Panc1 (cell line): ENCODE data around the gene BTBD17. TPM values are rescaled to one million over a fixed set of nuclear protein-coding genes. Genes with fewer than 3 reads are reported as not detected.
A peak's percentile ranks its signal among the peaks of the same experiment; 100 is the strongest.

ENCODE experiments used
- ATAC-seq: fragments of 200-7000 bp; cut with Tn5 transposase; 2 replicates; pipeline ENCODE4 v1.9.1; 2020; ENCODE audit warnings: mild to moderate bottlenecking, moderate library complexity
- BruUV-seq: library from RNA; stranded (reverse); fragments of 400-500 nt; replicated peaks from 2 replicates; lab custom pipeline; 2021; lab: Mats Ljungman, UMichigan
- CTCF ChIA-PET: fragments of 300-600 bp; sonication (Branson Sonifier 250); formaldehyde crosslinking; loops from one replicate; lab custom pipeline; 2022; ENCODE audit warnings: antibody characterized with exemption; lab: Charles Lee
- POLR2A ChIA-PET: fragments of 300-600 bp; sonication (Branson Sonifier 250); formaldehyde crosslinking; loops from one replicate; lab custom pipeline; 2022; ENCODE audit warnings: antibody characterized with exemption; lab: Charles Lee
- DNase-seq: peaks from one replicate; pipeline ENCODE4 v3.0.0-alpha.2; 2010; ENCODE audit warnings: low read depth, low spot score
- H3K27ac ChIP-seq: 2 replicates; pipeline ENCODE4 v1.5.1; 2011; ENCODE audit warnings: mild to moderate bottlenecking, low read length, inconsistent platforms
- H3K27me3 ChIP-seq: fragments of 200-500 bp; sonication (Bioruptor generic); 2 replicates; pipeline ENCODE4 v1.6.0; 2014; ENCODE audit warnings: low read length, inconsistent platforms; ENCODE audit not compliant: control insufficient read depth, insufficient read depth
- H3K36me3 ChIP-seq: fragments of 200-500 bp; sonication (Bioruptor generic); 2 replicates; pipeline ENCODE4 v1.5.1; 2014; ENCODE audit warnings: inconsistent platforms, mild to moderate bottlenecking, low read length, moderate library complexity; ENCODE audit not compliant: control insufficient read depth, insufficient read depth
- H3K4me1 ChIP-seq: 2 replicates; pipeline ENCODE4 v1.5.1; 2011; ENCODE audit warnings: inconsistent platforms, mild to moderate bottlenecking, low read length, moderate library complexity; ENCODE audit not compliant: control insufficient read depth, insufficient read depth
- H3K4me3 ChIP-seq, 2 experiments: 2 replicates each; pipeline ENCODE4 v1.5.1; 2011 to 2012; ENCODE audit warnings: low read depth in 2 of 2, low read length in 2 of 2, mild to moderate bottlenecking in 2 of 2, inconsistent platforms in 1 of 2, moderate library complexity in 1 of 2
- H3K9me3 ChIP-seq: fragments of 200-500 bp; sonication (Bioruptor generic); 2 replicates; pipeline ENCODE4 v1.5.1; 2014; ENCODE audit warnings: low read depth, mild to moderate bottlenecking, inconsistent platforms, low read length, moderate library complexity; ENCODE audit not compliant: control insufficient read depth, insufficient read depth
- POLR2AphosphoS5 ChIP-seq: IDR thresholded peaks from 2 replicates; pipeline ENCODE4 v1.6.1; 2012; ENCODE audit warnings: mild to moderate bottlenecking, low read depth, low read length, moderate library complexity
- SIN3A ChIP-seq: IDR thresholded peaks from 2 replicates; pipeline ENCODE4 v1.6.1; 2012; ENCODE audit warnings: low read depth, mild to moderate bottlenecking, low read length, moderate library complexity, borderline replicate concordance; ENCODE audit not compliant: insufficient read depth
- TCF7L2 ChIP-seq: IDR thresholded peaks from 2 replicates; pipeline ENCODE4 v1.6.1; 2011; ENCODE audit warnings: mild to moderate bottlenecking, low read depth, low read length, inconsistent platforms
- in situ Hi-C: cut with HindIII; loops from 2 replicates; pipeline ENCODE4 v1.10.0; 2016; ENCODE audit warnings: low sequenced_read_pairs, low pct_unique_long_range_greater_than_20kb
- intact Hi-C: fragments of 100-400 bp; cut with micrococcal nuclease; formaldehyde crosslinking; loops from one replicate; pipeline ENCODE4 v1.10.0; 2022; ENCODE audit not compliant: unreplicated experiment
- total RNA-seq: library from RNA; stranded (reverse); gene quantifications from one replicate; pipeline ENCODE4 v1.2.1, GENCODE V29; 2021; ENCODE audit not compliant: unreplicated experiment
- TF ChIP-seq, protein P1 (sequence below): fragments of 450-650 bp; IDR thresholded peaks from 2 replicates; pipeline ENCODE4 v1.5.1; 2017; ENCODE audit warnings: mild to moderate bottlenecking
- TF ChIP-seq, protein P2 (sequence below), 2 experiments: IDR thresholded peaks; 2 replicates each; pipeline ENCODE4 v1.6.1; 2011 to 2012; ENCODE audit warnings: low read depth in 2 of 2, control low read depth in 1 of 2, low read length in 1 of 2, mild to moderate bottlenecking in 1 of 2, moderate library complexity in 1 of 2; ENCODE audit not compliant: insufficient read depth in 1 of 2

Gene BTBD17
- total RNA-seq, 1 experiment from 2014 or later = not detected

DNA sequence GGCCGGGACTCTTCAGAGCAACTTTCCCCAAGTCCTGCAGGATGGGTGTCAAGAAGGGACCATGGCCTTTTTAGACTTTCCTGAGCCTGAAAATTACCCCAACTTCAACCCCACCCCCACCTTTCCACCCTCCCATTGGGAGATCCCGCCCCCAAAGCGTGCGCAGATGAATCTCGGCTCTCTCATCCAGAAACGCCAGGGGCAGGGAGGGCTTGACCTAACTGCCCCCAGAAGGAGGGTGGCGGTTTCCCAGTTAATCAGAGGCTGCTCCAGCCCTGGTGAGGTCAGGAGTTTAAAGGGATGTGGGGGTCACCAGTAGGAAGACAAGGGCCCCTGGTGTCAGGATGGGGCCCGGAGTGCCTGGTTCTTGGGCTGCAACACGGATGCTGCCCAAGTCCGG lies 35.2 kb downstream of the BTBD17 start:
- H3K9me3 ChIP-seq = no peaks in the 10 kb centered on the region
- in situ Hi-C loops = no loop called here
- no peak overlapping the region for H3K4me3 ChIP-seq
- TF ChIP-seq, protein P1, sequence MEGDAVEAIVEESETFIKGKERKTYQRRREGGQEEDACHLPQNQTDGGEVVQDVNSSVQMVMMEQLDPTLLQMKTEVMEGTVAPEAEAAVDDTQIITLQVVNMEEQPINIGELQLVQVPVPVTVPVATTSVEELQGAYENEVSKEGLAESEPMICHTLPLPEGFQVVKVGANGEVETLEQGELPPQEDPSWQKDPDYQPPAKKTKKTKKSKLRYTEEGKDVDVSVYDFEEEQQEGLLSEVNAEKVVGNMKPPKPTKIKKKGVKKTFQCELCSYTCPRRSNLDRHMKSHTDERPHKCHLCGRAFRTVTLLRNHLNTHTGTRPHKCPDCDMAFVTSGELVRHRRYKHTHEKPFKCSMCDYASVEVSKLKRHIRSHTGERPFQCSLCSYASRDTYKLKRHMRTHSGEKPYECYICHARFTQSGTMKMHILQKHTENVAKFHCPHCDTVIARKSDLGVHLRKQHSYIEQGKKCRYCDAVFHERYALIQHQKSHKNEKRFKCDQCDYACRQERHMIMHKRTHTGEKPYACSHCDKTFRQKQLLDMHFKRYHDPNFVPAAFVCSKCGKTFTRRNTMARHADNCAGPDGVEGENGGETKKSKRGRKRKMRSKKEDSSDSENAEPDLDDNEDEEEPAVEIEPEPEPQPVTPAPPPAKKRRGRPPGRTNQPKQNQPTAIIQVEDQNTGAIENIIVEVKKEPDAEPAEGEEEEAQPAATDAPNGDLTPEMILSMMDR = no peak
- TF ChIP-seq TCF7L2 (no peak), POLR2AphosphoS5 (no peak), SIN3A (no peak)
- TF ChIP-seq, protein P2, sequence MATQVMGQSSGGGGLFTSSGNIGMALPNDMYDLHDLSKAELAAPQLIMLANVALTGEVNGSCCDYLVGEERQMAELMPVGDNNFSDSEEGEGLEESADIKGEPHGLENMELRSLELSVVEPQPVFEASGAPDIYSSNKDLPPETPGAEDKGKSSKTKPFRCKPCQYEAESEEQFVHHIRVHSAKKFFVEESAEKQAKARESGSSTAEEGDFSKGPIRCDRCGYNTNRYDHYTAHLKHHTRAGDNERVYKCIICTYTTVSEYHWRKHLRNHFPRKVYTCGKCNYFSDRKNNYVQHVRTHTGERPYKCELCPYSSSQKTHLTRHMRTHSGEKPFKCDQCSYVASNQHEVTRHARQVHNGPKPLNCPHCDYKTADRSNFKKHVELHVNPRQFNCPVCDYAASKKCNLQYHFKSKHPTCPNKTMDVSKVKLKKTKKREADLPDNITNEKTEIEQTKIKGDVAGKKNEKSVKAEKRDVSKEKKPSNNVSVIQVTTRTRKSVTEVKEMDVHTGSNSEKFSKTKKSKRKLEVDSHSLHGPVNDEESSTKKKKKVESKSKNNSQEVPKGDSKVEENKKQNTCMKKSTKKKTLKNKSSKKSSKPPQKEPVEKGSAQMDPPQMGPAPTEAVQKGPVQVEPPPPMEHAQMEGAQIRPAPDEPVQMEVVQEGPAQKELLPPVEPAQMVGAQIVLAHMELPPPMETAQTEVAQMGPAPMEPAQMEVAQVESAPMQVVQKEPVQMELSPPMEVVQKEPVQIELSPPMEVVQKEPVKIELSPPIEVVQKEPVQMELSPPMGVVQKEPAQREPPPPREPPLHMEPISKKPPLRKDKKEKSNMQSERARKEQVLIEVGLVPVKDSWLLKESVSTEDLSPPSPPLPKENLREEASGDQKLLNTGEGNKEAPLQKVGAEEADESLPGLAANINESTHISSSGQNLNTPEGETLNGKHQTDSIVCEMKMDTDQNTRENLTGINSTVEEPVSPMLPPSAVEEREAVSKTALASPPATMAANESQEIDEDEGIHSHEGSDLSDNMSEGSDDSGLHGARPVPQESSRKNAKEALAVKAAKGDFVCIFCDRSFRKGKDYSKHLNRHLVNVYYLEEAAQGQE (IDR thresholded peaks at IDR 0.05; ENCODE audit: insufficient read depth in 1 of 2, low read depth in 2 of 2, low read length in 1 of 2) = no peak
- intact Hi-C loops = no loop called here
- no peaks in the 10 kb centered on the region for H3K4me1 ChIP-seq
- no peaks in the 10 kb centered on the region; the same call in 1 of the 2 replicates for H3K27me3 ChIP-seq
- no peaks in the 10 kb centered on the region for H3K36me3 ChIP-seq
- H3K27ac ChIP-seq = no peak overlapping the region
- no TSS peak for BruUV-seq
- ChIA-PET CTCF (no interaction called here), POLR2A (no interaction called here)
- ATAC-seq = no peak
- no peak for DNase-seq

DNA sequence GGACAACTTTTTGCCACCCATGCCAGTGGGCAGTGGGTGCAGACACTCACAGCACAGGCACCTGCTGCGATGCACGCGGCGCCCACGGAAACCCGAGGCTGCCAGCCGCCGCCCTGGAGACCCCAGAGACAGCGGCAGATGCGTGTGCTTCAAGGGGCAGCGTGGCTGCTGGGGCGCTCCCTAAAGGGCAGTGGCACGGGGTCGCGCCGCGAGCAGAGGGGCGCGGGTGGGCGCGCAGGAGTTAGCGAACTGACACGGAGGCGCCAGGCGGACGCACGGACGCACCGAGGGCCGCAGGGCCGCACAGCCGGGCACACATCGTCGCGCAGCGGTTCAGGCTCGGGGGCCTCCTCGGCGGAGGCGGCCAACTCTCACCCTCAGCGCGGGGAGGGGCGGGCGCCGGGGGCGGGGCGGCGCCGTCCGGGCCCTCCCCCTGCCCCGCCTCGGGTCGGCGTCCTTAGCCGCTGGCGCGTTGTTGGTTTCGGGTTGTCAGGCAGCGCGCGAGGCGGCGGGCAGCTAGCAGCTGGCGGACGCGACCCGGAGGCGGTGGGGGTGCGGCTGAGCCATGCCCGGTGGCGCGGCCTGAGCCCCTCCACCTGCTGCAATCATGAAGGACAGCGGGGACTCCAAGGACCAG lies 35.8 kb downstream of the BTBD17 start, which contains the start of gene KIF19:
Gene KIF19, plus strand, starts transcription at position 484 of the 637 bp plus-strand sequence. Its CDS starts 124 bp downstream, at position 608.
- H3K27me3 ChIP-seq = no peaks in the 10 kb centered on the region; the same call in 1 of the 2 replicates
- no peaks in the 10 kb centered on the region for H3K9me3 ChIP-seq
- ChIA-PET CTCF (no interaction called here), POLR2A (no interaction called here)
- H3K4me1 ChIP-seq = no peaks in the 10 kb centered on the region
- no peak within 1 kb of the TSS for H3K4me3 ChIP-seq
- ATAC-seq (peak; percentile 31; the same call in 1 of the 2 replicates), DNase-seq (no peak)
- H3K27ac ChIP-seq = no peak within 1 kb of the TSS
- TF ChIP-seq, protein P1 = no peak
- no peak for TF ChIP-seq TCF7L2
- TF ChIP-seq SIN3A = no peak
- no peak for TF ChIP-seq POLR2AphosphoS5
- TF ChIP-seq, protein P2 (IDR thresholded peaks at IDR 0.05; ENCODE audit: insufficient read depth in 1 of 2, low read depth in 2 of 2, low read length in 1 of 2) = no peak
- in situ Hi-C loops (no loop called here), intact Hi-C loops (no loop called here)
- no TSS peak for BruUV-seq
- H3K36me3 ChIP-seq = no peaks in the 10 kb centered on the region
